SH-SY5Y (cell line): ENCODE data around the gene PRIM1.

Experiments used
- GATA2 ChIP-seq: IDR thresholded peaks from 2 replicates; pipeline ENCODE4 v1.6.1; 2011; ENCODE audit warnings: mild to moderate bottlenecking, low read depth, low read length
- GATA3 ChIP-seq: IDR thresholded peaks from 2 replicates; pipeline ENCODE4 v1.6.1; 2011; ENCODE audit warnings: low read depth, mild to moderate bottlenecking, low read length, moderate library complexity

GRCh38 chr12:56694161-56694560, 58.0 kb downstream of the PRIM1 start:
- TF ChIP-seq GATA3 (no peak), GATA2 (no peak)
